Adrenal gland (tissue), 5 donors: ENCODE measurements around the gene PGM2.

Experiments used
- CTCF ChIP-seq, 6 experiments: fragments of 450-650 bp in 4 of 6; fragments of 200-600 bp in 2 of 6; sonication (generic) in 1 of 6; IDR thresholded peaks; 1 replicate in 5 of 6; 2 replicates in 1 of 6; pipeline versions ENCODE4 v1.5.1 to v1.8.0; 2016 to 2021; ENCODE audit warnings: antibody characterized with exemption in 6 of 6, mild to moderate bottlenecking in 2 of 6, moderate library complexity in 1 of 6
- POLR2A ChIP-seq, 2 donors: fragments of 450-650 bp; IDR thresholded peaks; one replicate each; pipeline ENCODE4 v1.6.1; 2017; ENCODE audit warnings: antibody characterized with exemption in 2 of 2, mild to moderate bottlenecking in 2 of 2, moderate library complexity in 1 of 2
- donor health status: DM: no; HTN: no; CAD: no.

- TF ChIP-seq POLR2A (IDR thresholded peaks at IDR 0.05), result no peak
- no peak for TF ChIP-seq CTCF (IDR thresholded peaks at IDR 0.05)
These were observed 52.9 kb downstream of the PGM2 start for GRCh38 chr4:37879365-37879764.
